Measurements from ENCODE around the gene IQGAP2.

IQGAP2 gene

GRCh38 chr5:76524868-76525267 is 121.8 kb downstream of the IQGAP2 start:
- no peaks in the 10 kb centered on the region for H3K4me1 ChIP-seq (ENCODE audit: control insufficient read depth, low read length)

GRCh38 chr5:76525956-76526355 is 122.9 kb downstream of the IQGAP2 start:
- Histone ChIP-seq H3K9me3 (ENCODE audit: control insufficient read depth, insufficient read depth, low read length) (no peaks in the 10 kb centered on the region), H3K79me2 (ENCODE audit: control insufficient read depth, low read length) (peaks cover 21% of the 10 kb centered on the region), H3K4me2 (ENCODE audit: low read length) (no peak overlapping the region), H3K4me3 (ENCODE audit: low read length) (no peak overlapping the region), H3K9me2 (replicated peaks; ENCODE audit: control insufficient read depth, low read length) (no peaks in the 10 kb centered on the region), H3K27me3 (ENCODE audit: control insufficient read depth, low read length) (no peaks in the 10 kb centered on the region), H3F3A (ENCODE audit: control insufficient read depth, insufficient read depth) (no peaks in the 10 kb centered on the region), H3K36me3 (ENCODE audit: control insufficient read depth, low read length) (no peaks in the 10 kb centered on the region), H4K20me1 (ENCODE audit: control insufficient read depth, insufficient read depth, low read depth, low read length) (no peaks in the 10 kb centered on the region; the same call in 1 of the 2 replicates), H3K4me1 (ENCODE audit: control insufficient read depth, low read length) (0 out of 2 replicates have a peak, but pooled peaks cover 3% of the 10 kb centered on the region), H3K27ac (ENCODE audit: low read depth, low read length) (no peak overlapping the region)
- no peak for TF ChIP-seq CTCF (IDR thresholded peaks at IDR 0.05; ENCODE audit: low read depth, low read length, poor library complexity, severe bottlenecking)
- TF ChIP-seq EZH2phosphoT487 (IDR thresholded peaks at IDR 0.05; ENCODE audit: borderline replicate concordance, low read length): no peak

More at GRCh38 chr5:76524868-76525267, 121.8 kb downstream of the IQGAP2 start:
- Histone ChIP-seq H3K9me2 (replicated peaks; ENCODE audit: control insufficient read depth, low read length) (no peaks in the 10 kb centered on the region), H4K20me1 (ENCODE audit: control insufficient read depth, insufficient read depth, low read depth, low read length) (no peaks in the 10 kb centered on the region; the same call in 1 of the 2 replicates), H3K9me3 (ENCODE audit: control insufficient read depth, insufficient read depth, low read length) (no peaks in the 10 kb centered on the region), H3K36me3 (ENCODE audit: control insufficient read depth, low read length) (no peaks in the 10 kb centered on the region), H3K27ac (ENCODE audit: low read depth, low read length) (no peak overlapping the region), H3K27me3 (ENCODE audit: control insufficient read depth, low read length) (no peaks in the 10 kb centered on the region), H3F3A (ENCODE audit: control insufficient read depth, insufficient read depth) (no peaks in the 10 kb centered on the region), H3K4me3 (ENCODE audit: low read length) (no peak overlapping the region), H3K79me2 (ENCODE audit: control insufficient read depth, low read length) (peaks cover 21% of the 10 kb centered on the region), H3K4me2 (ENCODE audit: low read length) (no peak overlapping the region)
- TF ChIP-seq CTCF (IDR thresholded peaks at IDR 0.05; ENCODE audit: low read depth, low read length, poor library complexity, severe bottlenecking) (no peak), EZH2phosphoT487 (IDR thresholded peaks at IDR 0.05; ENCODE audit: borderline replicate concordance, low read length) (no peak)

GRCh38 chr5:76526950-76527583 is 124.0 kb downstream of the IQGAP2 start:
- no peak overlapping the region for H3K27ac ChIP-seq (ENCODE audit: low read depth, low read length)
- H3K79me2 ChIP-seq (ENCODE audit: control insufficient read depth, low read length): peaks cover 20% of the 10 kb centered on the region
- no peaks in the 10 kb centered on the region for H3K36me3 ChIP-seq (ENCODE audit: control insufficient read depth, low read length)
- H3K9me3 ChIP-seq (ENCODE audit: control insufficient read depth, insufficient read depth, low read length): no peaks in the 10 kb centered on the region
- H3K9me2 ChIP-seq (replicated peaks; ENCODE audit: control insufficient read depth, low read length): no peaks in the 10 kb centered on the region
- H3K4me2 ChIP-seq (ENCODE audit: low read length): no peak overlapping the region
- no peaks in the 10 kb centered on the region for H3K27me3 ChIP-seq (ENCODE audit: control insufficient read depth, low read length)
- TF ChIP-seq EZH2phosphoT487 (IDR thresholded peaks at IDR 0.05; ENCODE audit: borderline replicate concordance, low read length): no peak
- no peak for TF ChIP-seq CTCF (IDR thresholded peaks at IDR 0.05; ENCODE audit: low read depth, low read length, poor library complexity, severe bottlenecking)
- no peak overlapping the region for H3K4me3 ChIP-seq (ENCODE audit: low read length)
- no peaks in the 10 kb centered on the region for H3F3A ChIP-seq (ENCODE audit: control insufficient read depth, insufficient read depth)
- H4K20me1 ChIP-seq (ENCODE audit: control insufficient read depth, insufficient read depth, low read depth, low read length): no peaks in the 10 kb centered on the region; the same call in 1 of the 2 replicates
- 0 out of 2 replicates have a peak, but pooled peaks cover 3% of the 10 kb centered on the region for H3K4me1 ChIP-seq (ENCODE audit: control insufficient read depth, low read length)

All from DOHH2 (cell line).